K562 (cell line): ENCODE data around the gene SLC31A1. TPM values are rescaled to one million over a fixed set of nuclear protein-coding genes. Genes with fewer than 3 reads are reported as not detected.
"Not testable (repeated sequence)": the region's sequence is repeated elsewhere in the genome, so short reads cannot be mapped to it uniquely, and the experiment has no call there.

ENCODE experiments used
- ATAC-seq: fragments of 200-7000 bp; cut with Tn5 transposase; 3 replicates; pipeline ENCODE4 v1.9.1; 2020; ENCODE audit warnings: moderate library complexity
- BruUV-seq: library from RNA; stranded (reverse); fragments of 400-500 nt; replicated peaks from 2 replicates; lab custom pipeline; 2021; lab: Mats Ljungman, UMichigan
- CTCF ChIA-PET: fragments of 300-600 bp; formaldehyde crosslinking; extraction: SDS; loops from one replicate; lab custom pipeline; 2021; ENCODE audit warnings: low intra/inter-chr PET ratio; lab: Yijun Ruan, JAX
- POLR2A ChIA-PET: fragments of 300-600, 350-650 bp; sonication (Branson Sonifier 250); formaldehyde crosslinking; extraction: SDS; loops from one replicate; lab custom pipeline; 2021; ENCODE audit warnings: antibody characterized with exemption, inconsistent platforms; lab: Yijun Ruan, JAX
- DNase-seq, 4 experiments: peaks; one replicate each; pipeline versions ENCODE4 v3.0.0 to v3.0.0-alpha.2; 2011 to 2018; ENCODE audit warnings: low spot score in 3 of 4, mixed read lengths in 3 of 4; ENCODE audit errors: extremely low read depth in 1 of 4
- FAIRE-seq: peaks from 2 replicates; lab custom pipeline; 2011; peaks lifted over from hg19 to GRCh38; lab: Jason Lieb, UNC
- H2AFZ ChIP-seq: 2 replicates; pipeline ENCODE4 v1.6.0; 2011; ENCODE audit warnings: low read depth, low read length, control low read depth, inconsistent platforms
- H3K27ac ChIP-seq: fragments of 200-600 bp; 3 replicates; pipeline ENCODE4 v1.8.0; 2011; ENCODE audit warnings: low read depth, mild to moderate bottlenecking, control low read depth, inconsistent platforms, low read length, moderate library complexity, mixed read lengths; ENCODE audit errors: extremely low read depth
- H3K27me3 ChIP-seq, 2 experiments: fragments of 300-600 bp in 1 of 2; 2 replicates in 1 of 2; 3 replicates in 1 of 2; pipeline versions ENCODE4 v1.6.0 to v1.8.0; 2011; ENCODE audit warnings: inconsistent platforms in 2 of 2, low read length in 2 of 2, mild to moderate bottlenecking in 1 of 2, mixed read lengths in 1 of 2, moderate library complexity in 1 of 2; ENCODE audit not compliant: control insufficient read depth in 2 of 2, insufficient read depth in 2 of 2
- H3K36me3 ChIP-seq: fragments of 300-600 bp; 3 replicates; pipeline ENCODE4 v1.8.0; 2011; ENCODE audit warnings: mild to moderate bottlenecking, low read length, inconsistent platforms; ENCODE audit not compliant: control insufficient read depth, insufficient read depth
- H3K4me1 ChIP-seq, 2 experiments: fragments of 200-600 bp in 1 of 2; replicated peaks in 1 of 2; 2 replicates in 1 of 2; 3 replicates in 1 of 2; pipeline versions ENCODE4 v1.5.1 to v1.8.0; 2011; ENCODE audit warnings: inconsistent platforms in 2 of 2, low read length in 2 of 2, mild to moderate bottlenecking in 1 of 2, mixed read lengths in 1 of 2, moderate library complexity in 1 of 2; ENCODE audit not compliant: control insufficient read depth in 2 of 2, insufficient read depth in 2 of 2
- H3K4me2 ChIP-seq: 2 replicates; pipeline ENCODE4 v1.6.1; 2011; ENCODE audit warnings: low read length, control low read depth, inconsistent platforms, mixed read lengths; ENCODE audit not compliant: insufficient read depth
- H3K4me3 ChIP-seq: fragments of 200-600 bp; sonication (generic), shearing (Covaris generic); 2 replicates; pipeline ENCODE4 v1.5.1; 2016; ENCODE audit warnings: control low read depth, inconsistent platforms
- H3K79me2 ChIP-seq: fragments of 200-600 bp; 3 replicates; pipeline ENCODE4 v1.8.0; 2011; ENCODE audit warnings: low read length, inconsistent platforms; ENCODE audit not compliant: control insufficient read depth, insufficient read depth
- H3K9ac ChIP-seq, 2 experiments: 2 replicates each; pipeline versions ENCODE4 v1.6.0 to v1.6.1; 2011; ENCODE audit warnings: low read depth in 2 of 2, low read length in 2 of 2, control low read depth in 1 of 2, inconsistent platforms in 1 of 2, mild to moderate bottlenecking in 1 of 2, mixed read lengths in 1 of 2; ENCODE audit not compliant: insufficient read depth in 1 of 2
- H3K9me1 ChIP-seq: one replicate; pipeline ENCODE4 v1.6.0; 2011; ENCODE audit warnings: inconsistent platforms, mild to moderate bottlenecking, low read length, moderate library complexity; ENCODE audit not compliant: control insufficient read depth, insufficient read depth
- H3K9me3 ChIP-seq: replicated peaks from 2 replicates; pipeline ENCODE4 v1.5.1; 2011; ENCODE audit warnings: low read depth, low read length, inconsistent platforms; ENCODE audit not compliant: control insufficient read depth, insufficient read depth
- H4K20me1 ChIP-seq: replicated peaks from 2 replicates; pipeline ENCODE4 v1.6.1; 2011; ENCODE audit warnings: low read length, inconsistent platforms, mixed read lengths; ENCODE audit not compliant: control insufficient read depth, insufficient read depth
- ATF1 ChIP-seq, 2 experiments: fragments of 450-650 bp in 1 of 2; IDR thresholded peaks; 2 replicates each; pipeline ENCODE4 v1.6.1; 2016; ENCODE audit warnings: missing compliant biosample characterization in 1 of 2, missing genetic modification characterization in 1 of 2
- BHLHE40 ChIP-seq: IDR thresholded peaks from 2 replicates; pipeline ENCODE4 v1.6.1; 2011; ENCODE audit warnings: low read length, improper control_type of control experiment
- CREM ChIP-seq: IDR thresholded peaks from 2 replicates; pipeline ENCODE4 v1.6.1; 2014; ENCODE audit warnings: antibody characterized with exemption, low read depth
- CXXC5 ChIP-seq: fragments of 250-450 bp; sonication (Bioruptor Pico); IDR thresholded peaks from 2 replicates; pipeline ENCODE4 v1.8.0; 2022; ENCODE audit warnings: inconsistent platforms, mild to moderate bottlenecking, moderate library complexity
- DPF2 ChIP-seq: fragments of 450-650 bp; IDR thresholded peaks from 2 replicates; pipeline ENCODE4 v1.6.1; 2016
- HDAC2 ChIP-seq: fragments of 450-650 bp; IDR thresholded peaks from 2 replicates; pipeline ENCODE4 v1.6.1; 2016; ENCODE audit warnings: mild to moderate bottlenecking
- HES1 ChIP-seq: fragments of 450-650 bp; IDR thresholded peaks from 2 replicates; pipeline ENCODE4 v1.6.1; 2016; ENCODE audit warnings: low read depth, mild to moderate bottlenecking, moderate library complexity
- KLF1 ChIP-seq: fragments of 450-650 bp; IDR thresholded peaks from 2 replicates; pipeline ENCODE4 v1.6.1; 2016; ENCODE audit warnings: missing genetic modification characterization, missing compliant biosample characterization
- NCOA4 ChIP-seq: fragments of 450-650 bp; IDR thresholded peaks from 2 replicates; pipeline ENCODE4 v1.6.1; 2018; ENCODE audit warnings: mild to moderate bottlenecking; ENCODE audit not compliant: partially characterized antibody
- POLR2A ChIP-seq: fragments of 450-650 bp; conservative IDR thresholded peaks from 2 replicates; pipeline ENCODE4 v1.6.1; 2016
- RCOR1 ChIP-seq, 2 experiments: IDR thresholded peaks; 2 replicates each; pipeline ENCODE4 v1.6.1; 2012; ENCODE audit warnings: low read depth in 2 of 2, low read length in 2 of 2, borderline replicate concordance in 1 of 2, improper control_type of control experiment in 1 of 2
- WGBS: fragments of 100-300 bp; shearing (Covaris generic); methylation state at CpG from one replicate; pipeline ENCODE4 v1.1.6; 2016; ENCODE audit warnings: low coverage, mixed read lengths; ENCODE audit not compliant: insufficient coverage; ENCODE audit errors: missing lambda C conversion rate; 5-methylcytosine and 5-hydroxymethylcytosine counted together
- in situ Hi-C: fragments of 300-500 bp; cut with MboI; formaldehyde crosslinking; loops from 4 replicates; pipeline ENCODE4 v1.15.0; 2018; ENCODE audit warnings: inconsistent platforms, mixed read lengths
- intact Hi-C: fragments of 100-400 bp; cut with micrococcal nuclease; formaldehyde crosslinking; loops from 2 replicates; pipeline ENCODE4 v1.14.2; 2022
- polyA plus RNA-seq, 8 experiments: library from polyadenylated mRNA; depleted of rRNA in 4 of 8; stranded (reverse) in 5 of 8; unstranded in 3 of 8; fragments of >200 nt; fragmentation: Nextera tagmentation in 2 of 8; fragmentation: Illumina TruSeq in 1 of 8; extraction: Ambion mirVana in 2 of 8; extraction: Trizol in 1 of 8; gene quantifications; 2 replicates each; pipeline versions ENCODE4 v1.2.1 to v1.2.3, GENCODE V29; 2011 to 2014; ENCODE audit warnings: inconsistent platforms in 1 of 8, missing spikeins in 1 of 8
- total RNA-seq, 7 experiments: library from RNA; depleted of rRNA in 6 of 7; stranded (reverse); fragments of >200 nt in 6 of 7; fragmentation: Illumina TruSeq in 2 of 7; extraction: Trizol in 2 of 7; gene quantifications; 2 replicates each; pipeline versions ENCODE4 v1.2.1 to v1.2.3, GENCODE V29; 2011 to 2021; ENCODE audit warnings: low replicate concordance in 1 of 7

Gene SLC31A1
- total and polyA plus RNA-seq, 9 of the 15 experiments (the other 6 are each of a cell fraction or from before 2014, with no cell fraction given), result 15.4 to 40.7 (median 25.9) TPM

DNA sequence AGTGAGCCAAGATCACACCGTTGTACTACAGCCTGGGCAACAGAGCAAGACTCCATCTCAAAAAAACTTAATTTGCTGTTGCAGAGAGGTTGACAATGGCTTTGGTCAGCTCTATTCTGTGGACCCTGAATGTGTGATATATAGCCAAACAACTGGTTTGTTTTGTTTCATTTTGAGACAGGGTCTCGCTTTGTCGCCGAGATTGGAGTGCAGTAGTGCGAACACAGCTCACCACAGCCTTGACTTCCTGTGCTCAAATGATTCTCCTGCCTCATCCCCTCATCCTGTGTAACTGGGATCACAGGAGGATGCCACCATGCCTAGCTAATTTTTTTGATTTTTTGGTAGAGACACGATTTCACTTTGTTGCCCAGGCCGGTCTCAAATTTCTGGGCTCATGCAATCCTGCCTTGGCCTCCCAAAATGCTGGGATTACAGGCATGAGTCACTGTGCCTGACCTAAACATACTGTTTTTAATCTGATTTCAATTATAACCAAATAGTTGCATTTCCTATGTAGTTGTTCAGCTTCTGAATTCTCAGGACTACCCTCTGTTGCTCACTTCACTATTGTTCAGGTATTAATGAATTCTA is 72.0 kb downstream of the SLC31A1 start:
- FAIRE-seq (no peak), DNase-seq (no peak), ATAC-seq (no peak)
- Histone ChIP-seq H4K20me1 (0 out of 2 replicates have a peak, but pooled peaks cover 3% of the 10 kb centered on the region), H3K27me3 (peaks cover 6 to 13% of the 10 kb centered on the region in 2 experiments; a peak in 4 of 5 replicates), H3K9ac (no peak overlapping the region), H3K9me3 (no peaks in the 10 kb centered on the region), H3K4me3 (no peak overlapping the region), H3K4me2 (no peak overlapping the region), H2AFZ (no peak overlapping the region), H3K4me1 (peaks cover 5 to 9% of the 10 kb centered on the region in 2 experiments; a peak in 4 of 5 replicates), H3K36me3 (peaks cover 53% of the 10 kb centered on the region), H3K27ac (no peak overlapping the region), H3K79me2 (no peaks in the 10 kb centered on the region), H3K9me1 (no peaks in the 10 kb centered on the region)
- intact Hi-C loops (no loop called here), in situ Hi-C loops (no loop called here)
- CTCF ChIA-PET, result no interaction called here
- WGBS, result 93% methylated on average over 7 of the region's 7 CpGs
- TF ChIP-seq NCOA4, result no peak
- peak; percentile 38; the same call in 1 of the 2 replicates for TF ChIP-seq POLR2A
- POLR2A ChIA-PET, result interaction anchor here (0.6 to 2.1 kb wide), 3 partner anchors 9 to 231 kb away, joined by 3 to 6 read pairs (median 3); no protein-coding TSS in a partner anchor
- BruUV-seq, result no TSS peak

- not testable (repeated sequence) for FAIRE-seq
These were observed 74.9 kb downstream of the SLC31A1 start for GRCh38 chr9:113296247-113296646.

More at GRCh38 chr9:113296247-113296646, 74.9 kb downstream of the SLC31A1 start:
- POLR2A ChIA-PET, result interaction anchor here (0.6 to 1.8 kb wide), 5 partner anchors 11 to 1153 kb away, joined by 3 to 9 read pairs (median 3); partner anchors contain the start of genes CDC26, FKBP15, PRPF4 and SLC31A1
- TF ChIP-seq RCOR1 (IDR thresholded peaks at IDR 0.05; ENCODE audit: borderline replicate concordance in 1 of 2, low read depth in 2 of 2, low read length in 2 of 2) (0 out of 4 replicates have a peak, but pooled peaks of 1 of the 2 experiments have one; percentile 35), CXXC5 (CRISPR knock-in tag) (peak; percentile 33; the same call in 1 of the 2 replicates), KLF1 (tag) (peak; percentile 86), HDAC2 (peak; percentile 22; the same call in 1 of the 2 replicates), ATF1 (tag; IDR thresholded peaks at IDR 0.05) (0 out of 2 replicates have a peak, but pooled peaks have one; percentile 23), HES1 (peak; percentile 99), DPF2 (peak; percentile 40; the same call in 1 of the 2 replicates), BHLHE40 (peak; percentile 66), CREM (0 out of 2 replicates have a peak, but pooled peaks have one; percentile 18)
- not testable (repeated sequence) for TF ChIP-seq ATF1 (CRISPR knock-in tag; IDR thresholded peaks at IDR 0.05)
- TF ChIP-seq, all 486 proteins: peak for 9; not testable (repeated sequence) for 477
- H3K79me2 ChIP-seq, H4K20me1 ChIP-seq, H3K9ac ChIP-seq, DNase-seq, H3K9me1 ChIP-seq, H2AFZ ChIP-seq, BruUV-seq, H3K9me3 ChIP-seq, H3K4me3 ChIP-seq, CTCF ChIA-PET, H3K27ac ChIP-seq, intact Hi-C loops, H3K4me2 ChIP-seq, ATAC-seq, in situ Hi-C loops: not testable (repeated sequence)
- Histone ChIP-seq H3K27me3 (peaks cover 11 to 25% of the 10 kb centered on the region in 2 experiments; a peak in 4 of 5 replicates), H3K4me1 (peaks cover 12 to 17% of the 10 kb centered on the region in 2 experiments; a peak in 4 of 5 replicates), H3K36me3 (peaks cover 25% of the 10 kb centered on the region)
- WGBS, result 4% methylated on average over 8 of the region's 8 CpGs
